ENCODE measurements around the gene TRIP12.
"Not testable (repeated sequence)": the region's sequence is repeated elsewhere in the genome, so short reads cannot be mapped to it uniquely, and the experiment has no call there.

The TRIP12 gene

GRCh38 chr2:229836847-229837246 lies 85.0 kb downstream of the TRIP12 start:
- DNase-seq: no peak
- no peaks in the 10 kb centered on the region for H3K27me3 Mint-ChIP-seq (ENCODE audit: low read depth, poor library complexity)
- TF ChIP-seq, protein P1, sequence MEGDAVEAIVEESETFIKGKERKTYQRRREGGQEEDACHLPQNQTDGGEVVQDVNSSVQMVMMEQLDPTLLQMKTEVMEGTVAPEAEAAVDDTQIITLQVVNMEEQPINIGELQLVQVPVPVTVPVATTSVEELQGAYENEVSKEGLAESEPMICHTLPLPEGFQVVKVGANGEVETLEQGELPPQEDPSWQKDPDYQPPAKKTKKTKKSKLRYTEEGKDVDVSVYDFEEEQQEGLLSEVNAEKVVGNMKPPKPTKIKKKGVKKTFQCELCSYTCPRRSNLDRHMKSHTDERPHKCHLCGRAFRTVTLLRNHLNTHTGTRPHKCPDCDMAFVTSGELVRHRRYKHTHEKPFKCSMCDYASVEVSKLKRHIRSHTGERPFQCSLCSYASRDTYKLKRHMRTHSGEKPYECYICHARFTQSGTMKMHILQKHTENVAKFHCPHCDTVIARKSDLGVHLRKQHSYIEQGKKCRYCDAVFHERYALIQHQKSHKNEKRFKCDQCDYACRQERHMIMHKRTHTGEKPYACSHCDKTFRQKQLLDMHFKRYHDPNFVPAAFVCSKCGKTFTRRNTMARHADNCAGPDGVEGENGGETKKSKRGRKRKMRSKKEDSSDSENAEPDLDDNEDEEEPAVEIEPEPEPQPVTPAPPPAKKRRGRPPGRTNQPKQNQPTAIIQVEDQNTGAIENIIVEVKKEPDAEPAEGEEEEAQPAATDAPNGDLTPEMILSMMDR (IDR thresholded peaks at IDR 0.05): no peak
- H3K4me1 Mint-ChIP-seq: no peaks in the 10 kb centered on the region
- no peak overlapping the region for H3K27ac Mint-ChIP-seq
- H3K36me3 Mint-ChIP-seq (ENCODE audit: low read depth): peaks cover 48% of the 10 kb centered on the region
- no peak overlapping the region for H3K4me3 Mint-ChIP-seq
- H3K9me3 Mint-ChIP-seq: no peaks in the 10 kb centered on the region

GRCh38 chr2:229835596-229836283 lies 86.1 kb downstream of the TRIP12 start:
- Mint-ChIP-seq H3K27me3 (ENCODE audit: low read depth, poor library complexity) (no peaks in the 10 kb centered on the region), H3K4me3 (no peak overlapping the region), H3K9me3 (no peaks in the 10 kb centered on the region), H3K36me3 (ENCODE audit: low read depth) (peaks cover 48% of the 10 kb centered on the region), H3K4me1 (no peaks in the 10 kb centered on the region), H3K27ac (no peak overlapping the region)
- TF ChIP-seq, protein P1 (IDR thresholded peaks at IDR 0.05): no peak
- no peak for DNase-seq

- H3K36me3 Mint-ChIP-seq (ENCODE audit: low read depth): peaks cover 38% of the 10 kb centered on the region
- not testable (repeated sequence) for H3K4me1 Mint-ChIP-seq; DNase-seq; H3K27me3 Mint-ChIP-seq (ENCODE audit: low read depth, poor library complexity); H3K4me3 Mint-ChIP-seq; H3K9me3 Mint-ChIP-seq; H3K27ac Mint-ChIP-seq
Measured at GRCh38 chr2:229834368-229834767, 87.4 kb downstream of the TRIP12 start.

DNA sequence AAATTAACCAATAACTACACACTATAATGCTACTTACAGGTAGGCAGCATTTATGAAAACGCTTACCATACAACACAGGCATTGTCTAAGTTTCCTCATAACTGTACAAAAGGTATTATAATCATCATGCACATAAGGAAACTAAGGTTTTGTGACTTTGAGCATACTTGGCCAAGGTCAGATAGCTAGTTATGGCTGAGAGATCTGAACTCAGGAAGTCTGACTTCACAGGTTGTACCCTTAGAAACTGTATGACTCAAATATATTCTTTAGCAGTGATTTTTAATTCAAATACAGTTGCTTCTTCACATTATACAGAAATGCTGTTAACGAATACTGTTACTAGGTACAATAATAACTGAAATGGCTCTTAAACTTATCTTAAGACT lies 89.3 kb downstream of the TRIP12 start:
- Mint-ChIP-seq H3K9me3 (no peaks in the 10 kb centered on the region), H3K4me1 (no peaks in the 10 kb centered on the region), H3K27me3 (ENCODE audit: low read depth, poor library complexity) (no peaks in the 10 kb centered on the region), H3K36me3 (ENCODE audit: low read depth) (peaks cover 38% of the 10 kb centered on the region), H3K27ac (no peak overlapping the region), H3K4me3 (no peak overlapping the region)
- no peak for DNase-seq
- TF ChIP-seq, protein P1 (IDR thresholded peaks at IDR 0.05): no peak

- TF ChIP-seq, protein P1 (IDR thresholded peaks at IDR 0.05): no peak
Measured at GRCh38 chr2:229831805-229832509, 89.9 kb downstream of the TRIP12 start.

GRCh38 chr2:229825476-229825875 lies 96.3 kb downstream of the TRIP12 start:
- Mint-ChIP-seq H3K4me1 (no peaks in the 10 kb centered on the region), H3K27me3 (ENCODE audit: low read depth, poor library complexity) (no peaks in the 10 kb centered on the region), H3K9me3 (peaks cover 4% of the 10 kb centered on the region), H3K27ac (no peak overlapping the region), H3K36me3 (ENCODE audit: low read depth) (peaks cover 80% of the 10 kb centered on the region), H3K4me3 (no peak overlapping the region)
- TF ChIP-seq, protein P1 (IDR thresholded peaks at IDR 0.05): peak; percentile 14
- no peak for DNase-seq

More at GRCh38 chr2:229831805-229832509, 89.9 kb downstream of the TRIP12 start:
- Mint-ChIP-seq H3K36me3 (ENCODE audit: low read depth) (peaks cover 36% of the 10 kb centered on the region), H3K9me3 (no peaks in the 10 kb centered on the region), H3K27me3 (ENCODE audit: low read depth, poor library complexity) (no peaks in the 10 kb centered on the region), H3K4me1 (no peaks in the 10 kb centered on the region), H3K4me3 (no peak overlapping the region), H3K27ac (no peak overlapping the region)
- DNase-seq: no peak
